OCI-LY3 (cell line): ENCODE data around the gene LTBP1.

Source experiments
- H2AFZ ChIP-seq: fragments of 200-600, 300-600 bp; shearing (Covaris generic); 2 replicates; pipeline ENCODE4 v1.6.0; 2014; ENCODE audit warnings: antibody characterized with exemption, low read depth, low read length
- H3K27ac ChIP-seq: fragments of 200-600, 300-600 bp; sonication (generic); 2 replicates; pipeline ENCODE4 v1.5.1; 2014; ENCODE audit warnings: mild to moderate bottlenecking, low read length, moderate library complexity, mixed read lengths
- H3K27me3 ChIP-seq: fragments of 200-600, 300-600 bp; sonication (generic); 2 replicates; pipeline ENCODE4 v1.6.1; 2014; ENCODE audit warnings: low read depth, low read length, mixed read lengths
- H3K36me3 ChIP-seq: fragments of 200-600, 300-600 bp; sonication (generic); replicated peaks from 2 replicates; pipeline ENCODE3; 2014; ENCODE audit warnings: low read depth, low read length, mixed read lengths
- H3K4me1 ChIP-seq: fragments of 300-600, 200-600 bp; sonication (generic); 2 replicates; pipeline ENCODE4 v1.6.1; 2014; ENCODE audit warnings: low read length, mixed read lengths
- H3K4me2 ChIP-seq: fragments of 200-600, 300-600 bp; sonication (generic); 2 replicates; pipeline ENCODE4 v1.6.1; 2014; ENCODE audit warnings: low read length, mixed read lengths
- H3K4me3 ChIP-seq: fragments of 300-600, 200-600 bp; sonication (generic); 2 replicates; pipeline ENCODE4 v1.5.1; 2014; ENCODE audit warnings: antibody characterized with exemption, mild to moderate bottlenecking, low read length, moderate library complexity
- H3K79me2 ChIP-seq: fragments of 300-600, 200-600 bp; shearing (Covaris generic); 2 replicates; pipeline ENCODE4 v1.6.1; 2014; ENCODE audit warnings: mild to moderate bottlenecking, low read length, mixed read lengths
- H3K9ac ChIP-seq: fragments of 300-600, 200-600 bp; shearing (Covaris generic); 2 replicates; pipeline ENCODE4 v1.6.0; 2014; ENCODE audit warnings: mild to moderate bottlenecking, low read length, moderate library complexity
- H3K9me3 ChIP-seq: fragments of 200-600, 300-600 bp; shearing (Covaris generic); 2 replicates; pipeline ENCODE4 v1.6.1; 2014; ENCODE audit warnings: low read length, mixed read lengths; ENCODE audit not compliant: insufficient read depth
- H4K20me1 ChIP-seq: fragments of 200-600, 300-600 bp; sonication (generic); 2 replicates; pipeline ENCODE4 v1.6.1; 2016; ENCODE audit warnings: low read length, mixed read lengths; ENCODE audit not compliant: insufficient read depth
- EZH2phosphoT487 ChIP-seq: fragments of 200-600 bp; shearing (Covaris generic); IDR thresholded peaks from 2 replicates; pipeline ENCODE4 v1.6.1; 2018; ENCODE audit warnings: antibody characterized with exemption, mixed run types, low read depth
- TF ChIP-seq, protein P1 (sequence below): fragments of 200-600, 300-600 bp; sonication (generic); IDR thresholded peaks from 2 replicates; pipeline ENCODE4 v1.5.1; 2014; ENCODE audit warnings: antibody characterized with exemption, low read length, low read depth

Gene LTBP1

DNA sequence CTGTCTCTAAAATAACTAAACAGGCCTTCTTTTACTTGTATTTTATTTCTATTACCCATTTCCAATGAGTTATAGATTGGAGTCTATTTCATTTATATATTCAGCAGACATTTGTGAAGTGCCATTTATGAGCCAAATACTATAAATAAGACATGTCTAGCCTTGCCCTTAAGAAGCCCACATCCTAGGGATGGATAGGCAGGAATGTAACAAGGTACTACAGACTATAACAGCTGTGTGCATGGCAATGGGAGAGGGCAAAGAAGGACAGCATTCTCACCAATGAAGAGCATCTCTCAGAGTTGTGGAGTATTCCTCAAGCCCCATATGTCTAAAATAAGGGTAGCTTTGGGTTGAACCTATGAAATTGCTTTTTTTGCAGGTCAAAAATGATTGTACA is 367.8 kb downstream of the LTBP1 start:
- Histone ChIP-seq H3K9me3 (no peaks in the 10 kb centered on the region), H3K4me2 (no peak overlapping the region), H3K27ac (no peak overlapping the region), H3K4me3 (no peak overlapping the region), H3K9ac (no peak overlapping the region), H4K20me1 (no peaks in the 10 kb centered on the region), H3K27me3 (no peaks in the 10 kb centered on the region), H3K4me1 (no peaks in the 10 kb centered on the region), H3K36me3 (no peaks in the 10 kb centered on the region), H3K79me2 (no peaks in the 10 kb centered on the region), H2AFZ (no peak overlapping the region)
- no peak for TF ChIP-seq EZH2phosphoT487
- TF ChIP-seq, protein P1, sequence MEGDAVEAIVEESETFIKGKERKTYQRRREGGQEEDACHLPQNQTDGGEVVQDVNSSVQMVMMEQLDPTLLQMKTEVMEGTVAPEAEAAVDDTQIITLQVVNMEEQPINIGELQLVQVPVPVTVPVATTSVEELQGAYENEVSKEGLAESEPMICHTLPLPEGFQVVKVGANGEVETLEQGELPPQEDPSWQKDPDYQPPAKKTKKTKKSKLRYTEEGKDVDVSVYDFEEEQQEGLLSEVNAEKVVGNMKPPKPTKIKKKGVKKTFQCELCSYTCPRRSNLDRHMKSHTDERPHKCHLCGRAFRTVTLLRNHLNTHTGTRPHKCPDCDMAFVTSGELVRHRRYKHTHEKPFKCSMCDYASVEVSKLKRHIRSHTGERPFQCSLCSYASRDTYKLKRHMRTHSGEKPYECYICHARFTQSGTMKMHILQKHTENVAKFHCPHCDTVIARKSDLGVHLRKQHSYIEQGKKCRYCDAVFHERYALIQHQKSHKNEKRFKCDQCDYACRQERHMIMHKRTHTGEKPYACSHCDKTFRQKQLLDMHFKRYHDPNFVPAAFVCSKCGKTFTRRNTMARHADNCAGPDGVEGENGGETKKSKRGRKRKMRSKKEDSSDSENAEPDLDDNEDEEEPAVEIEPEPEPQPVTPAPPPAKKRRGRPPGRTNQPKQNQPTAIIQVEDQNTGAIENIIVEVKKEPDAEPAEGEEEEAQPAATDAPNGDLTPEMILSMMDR: no peak

DNA sequence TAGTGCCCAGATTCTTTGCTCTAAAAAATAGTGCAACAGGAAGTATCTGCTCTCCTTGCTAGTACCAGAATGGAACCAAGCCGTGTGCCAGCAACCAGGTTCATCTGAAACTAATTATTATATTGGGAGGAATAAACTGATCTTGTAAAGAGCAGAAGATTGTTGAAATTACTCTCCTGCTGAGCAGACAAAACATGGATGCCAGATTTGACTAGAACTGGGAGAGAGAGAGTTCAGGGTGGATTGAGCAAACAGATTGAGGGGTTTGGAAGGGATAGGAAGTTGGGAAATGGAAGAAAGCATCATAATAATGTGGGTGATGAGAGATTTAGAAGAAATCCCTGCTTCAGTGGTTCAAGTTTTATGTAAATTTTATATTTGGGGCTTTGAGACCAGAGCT is 369.6 kb downstream of the LTBP1 start:
- no peaks in the 10 kb centered on the region for H4K20me1 ChIP-seq
- no peak overlapping the region for H3K4me2 ChIP-seq
- no peak overlapping the region for H3K4me3 ChIP-seq
- no peak overlapping the region for H3K9ac ChIP-seq
- no peak overlapping the region for H2AFZ ChIP-seq
- no peaks in the 10 kb centered on the region for H3K27me3 ChIP-seq
- no peaks in the 10 kb centered on the region for H3K9me3 ChIP-seq
- H3K36me3 ChIP-seq: no peaks in the 10 kb centered on the region
- no peak overlapping the region for H3K27ac ChIP-seq
- H3K79me2 ChIP-seq: no peaks in the 10 kb centered on the region
- no peak for TF ChIP-seq EZH2phosphoT487
- TF ChIP-seq, protein P1: no peak
- peaks cover 7% of the 10 kb centered on the region for H3K4me1 ChIP-seq

DNA sequence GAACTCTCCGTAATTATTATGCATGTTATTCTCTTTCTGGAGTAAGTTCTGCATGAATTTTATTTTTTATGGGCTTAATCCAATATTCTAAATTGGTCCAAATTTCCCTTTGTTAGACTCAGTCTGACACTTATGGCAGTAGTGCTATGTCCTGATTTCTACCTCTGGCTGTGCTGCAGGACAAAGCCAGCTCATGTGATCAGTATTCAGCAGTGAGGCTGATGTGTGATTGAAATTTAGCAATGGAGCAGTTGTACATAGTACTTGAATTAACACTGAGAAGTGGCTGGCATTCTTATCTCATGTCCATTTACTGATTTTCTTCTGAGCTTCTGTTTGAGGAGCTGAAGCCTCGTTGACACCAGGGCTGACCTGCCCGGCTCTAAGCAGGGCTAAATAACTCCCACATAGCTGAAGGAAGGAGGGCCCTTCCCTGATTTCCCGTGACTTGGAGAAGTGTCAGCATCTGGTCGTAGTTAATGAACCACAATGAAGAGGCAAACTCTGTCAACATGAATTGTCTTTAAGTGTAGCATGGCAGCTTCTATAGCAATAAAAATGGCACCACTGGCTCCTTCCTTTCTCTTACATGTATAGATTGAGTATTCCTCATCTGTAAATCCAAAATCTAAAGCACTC is 370.7 kb downstream of the LTBP1 start:
- no peak overlapping the region for H3K27ac ChIP-seq
- no peaks in the 10 kb centered on the region for H3K9me3 ChIP-seq
- no peak overlapping the region for H3K4me2 ChIP-seq
- no peaks in the 10 kb centered on the region for H3K27me3 ChIP-seq
- H3K36me3 ChIP-seq: no peaks in the 10 kb centered on the region
- H3K79me2 ChIP-seq: no peaks in the 10 kb centered on the region
- TF ChIP-seq, protein P1: no peak
- TF ChIP-seq EZH2phosphoT487: no peak
- no peak overlapping the region for H2AFZ ChIP-seq
- H3K4me3 ChIP-seq: no peak overlapping the region
- H3K4me1 ChIP-seq: peaks cover 19% of the 10 kb centered on the region
- no peak overlapping the region for H3K9ac ChIP-seq
- H4K20me1 ChIP-seq: no peaks in the 10 kb centered on the region

DNA sequence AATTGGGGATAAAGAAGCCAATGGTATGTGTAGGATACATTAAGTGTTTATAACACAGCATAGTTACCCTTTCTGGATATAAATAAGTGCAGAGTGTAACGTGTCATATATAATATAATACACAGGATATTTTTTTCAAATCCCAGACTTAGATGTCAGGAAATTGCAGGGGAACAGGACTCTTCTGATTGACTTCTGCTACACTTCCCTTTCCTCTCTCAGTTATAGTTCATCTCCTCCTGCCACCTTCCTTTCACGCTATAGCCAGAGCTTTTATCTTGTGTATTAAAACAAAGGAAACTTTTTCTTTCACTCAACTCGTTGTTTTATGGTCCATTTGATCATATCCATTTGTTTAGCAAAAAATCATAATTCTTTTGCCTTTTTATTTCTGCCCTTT is 371.7 kb downstream of the LTBP1 start:
- no peak overlapping the region for H3K4me3 ChIP-seq
- H3K9me3 ChIP-seq: no peaks in the 10 kb centered on the region
- H3K27ac ChIP-seq: no peak overlapping the region
- no peaks in the 10 kb centered on the region for H3K36me3 ChIP-seq
- peaks cover 28% of the 10 kb centered on the region for H3K4me1 ChIP-seq
- H4K20me1 ChIP-seq: no peaks in the 10 kb centered on the region
- H2AFZ ChIP-seq: no peak overlapping the region
- no peak overlapping the region for H3K9ac ChIP-seq
- no peaks in the 10 kb centered on the region for H3K27me3 ChIP-seq
- no peak overlapping the region for H3K4me2 ChIP-seq
- H3K79me2 ChIP-seq: no peaks in the 10 kb centered on the region
- TF ChIP-seq, protein P1: no peak
